ENCODE measurements around the gene PDS5B.

- TF ChIP-seq, protein P1, sequence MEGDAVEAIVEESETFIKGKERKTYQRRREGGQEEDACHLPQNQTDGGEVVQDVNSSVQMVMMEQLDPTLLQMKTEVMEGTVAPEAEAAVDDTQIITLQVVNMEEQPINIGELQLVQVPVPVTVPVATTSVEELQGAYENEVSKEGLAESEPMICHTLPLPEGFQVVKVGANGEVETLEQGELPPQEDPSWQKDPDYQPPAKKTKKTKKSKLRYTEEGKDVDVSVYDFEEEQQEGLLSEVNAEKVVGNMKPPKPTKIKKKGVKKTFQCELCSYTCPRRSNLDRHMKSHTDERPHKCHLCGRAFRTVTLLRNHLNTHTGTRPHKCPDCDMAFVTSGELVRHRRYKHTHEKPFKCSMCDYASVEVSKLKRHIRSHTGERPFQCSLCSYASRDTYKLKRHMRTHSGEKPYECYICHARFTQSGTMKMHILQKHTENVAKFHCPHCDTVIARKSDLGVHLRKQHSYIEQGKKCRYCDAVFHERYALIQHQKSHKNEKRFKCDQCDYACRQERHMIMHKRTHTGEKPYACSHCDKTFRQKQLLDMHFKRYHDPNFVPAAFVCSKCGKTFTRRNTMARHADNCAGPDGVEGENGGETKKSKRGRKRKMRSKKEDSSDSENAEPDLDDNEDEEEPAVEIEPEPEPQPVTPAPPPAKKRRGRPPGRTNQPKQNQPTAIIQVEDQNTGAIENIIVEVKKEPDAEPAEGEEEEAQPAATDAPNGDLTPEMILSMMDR (IDR thresholded peaks at IDR 0.05 in 8 of 11, conservative IDR thresholded peaks at IDR 0.05 in 3 of 11), result no peak
- TF ChIP-seq POLR2AphosphoS5 (IDR thresholded peaks at IDR 0.05), result no peak
These were observed 5.8 kb downstream of the PDS5B start for GRCh38 chr13:32592082-32592481.

All from spleen (tissue), 7 donors.